Calu3 (cell line): ENCODE measurements around the gene TOB2. TPM values are rescaled to one million over a fixed set of nuclear protein-coding genes. Genes with fewer than 3 reads are reported as not detected.
A peak's percentile ranks its signal among the peaks of the same experiment; 100 is the strongest.
"Not testable (repeated sequence)": the region's sequence is repeated elsewhere in the genome, so short reads cannot be mapped to it uniquely, and the experiment has no call there.

Experiments
- BruUV-seq: library from RNA; stranded (reverse); fragments of 400-500 nt; replicated peaks from 2 replicates; lab custom pipeline; 2021; lab: Mats Ljungman, UMichigan
- CTCF ChIA-PET: fragments of 300-600 bp; sonication (Branson Sonifier 250); formaldehyde crosslinking; loops from one replicate; lab custom pipeline; 2022; ENCODE audit warnings: antibody characterized with exemption; lab: Charles Lee
- DNase-seq: peaks from one replicate; pipeline ENCODE4 v3.0.0; 2022
- H3K27ac Mint-ChIP-seq: one replicate; pipeline ENCODE4 v1.8.0; 2022; ENCODE audit warnings: mixed read lengths; ENCODE audit not compliant: unreplicated experiment
- H3K27me3 Mint-ChIP-seq: one replicate; pipeline ENCODE4 v1.8.0; 2022; ENCODE audit warnings: mixed read lengths; ENCODE audit not compliant: unreplicated experiment
- H3K36me3 Mint-ChIP-seq: one replicate; pipeline ENCODE4 v1.8.0; 2022; ENCODE audit warnings: mild to moderate bottlenecking, moderate library complexity, mixed read lengths; ENCODE audit not compliant: insufficient read depth, unreplicated experiment
- H3K4me1 Mint-ChIP-seq: one replicate; pipeline ENCODE4 v1.8.0; 2022; ENCODE audit warnings: mild to moderate bottlenecking, low read depth, mixed read lengths; ENCODE audit not compliant: unreplicated experiment
- H3K4me3 Mint-ChIP-seq: one replicate; pipeline ENCODE4 v1.8.0; 2022; ENCODE audit warnings: mild to moderate bottlenecking, low read depth, moderate library complexity, mixed read lengths; ENCODE audit not compliant: unreplicated experiment
- H3K9me3 Mint-ChIP-seq: one replicate; pipeline ENCODE4 v1.8.0; 2022; ENCODE audit warnings: low read depth, mixed read lengths; ENCODE audit not compliant: unreplicated experiment
- intact Hi-C: fragments of 100-400 bp; cut with micrococcal nuclease; formaldehyde crosslinking; loops from one replicate; pipeline ENCODE4 v1.10.0; 2022; ENCODE audit not compliant: unreplicated experiment
- total RNA-seq: library from RNA; stranded (reverse); gene quantifications from 2 replicates; pipeline ENCODE4 v1.2.3, GENCODE V29; 2022
- TF ChIP-seq, protein P1 (sequence below): fragments of 200-600 bp; IDR thresholded peaks from one replicate; pipeline ENCODE4 v1.8.0; 2022; ENCODE audit warnings: antibody characterized with exemption; ENCODE audit not compliant: unreplicated experiment

Gene TOB2
- total RNA-seq, 1 experiment from 2014 or later = 57.3 TPM

DNA sequence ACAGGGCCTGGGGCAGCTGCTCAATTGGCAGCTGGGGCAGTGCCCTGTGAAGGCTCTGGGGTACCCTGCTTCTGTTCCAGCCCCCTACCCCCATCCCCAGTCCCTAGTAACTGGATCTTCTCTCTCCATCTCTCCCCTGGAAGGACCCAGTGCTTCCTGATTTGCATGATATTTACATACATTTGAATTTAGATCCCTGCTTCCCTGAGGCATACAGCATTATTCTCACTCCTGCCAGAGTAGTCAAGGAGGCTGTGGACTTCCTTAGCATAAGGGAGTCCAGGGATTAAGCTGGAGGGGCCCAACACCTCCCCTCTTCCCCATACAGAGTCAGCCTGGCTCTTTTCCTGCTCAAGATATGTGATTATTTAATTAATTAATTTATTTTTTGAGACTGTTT, 40.2 kb downstream of the TOB2 start:
- TF ChIP-seq, protein P1, sequence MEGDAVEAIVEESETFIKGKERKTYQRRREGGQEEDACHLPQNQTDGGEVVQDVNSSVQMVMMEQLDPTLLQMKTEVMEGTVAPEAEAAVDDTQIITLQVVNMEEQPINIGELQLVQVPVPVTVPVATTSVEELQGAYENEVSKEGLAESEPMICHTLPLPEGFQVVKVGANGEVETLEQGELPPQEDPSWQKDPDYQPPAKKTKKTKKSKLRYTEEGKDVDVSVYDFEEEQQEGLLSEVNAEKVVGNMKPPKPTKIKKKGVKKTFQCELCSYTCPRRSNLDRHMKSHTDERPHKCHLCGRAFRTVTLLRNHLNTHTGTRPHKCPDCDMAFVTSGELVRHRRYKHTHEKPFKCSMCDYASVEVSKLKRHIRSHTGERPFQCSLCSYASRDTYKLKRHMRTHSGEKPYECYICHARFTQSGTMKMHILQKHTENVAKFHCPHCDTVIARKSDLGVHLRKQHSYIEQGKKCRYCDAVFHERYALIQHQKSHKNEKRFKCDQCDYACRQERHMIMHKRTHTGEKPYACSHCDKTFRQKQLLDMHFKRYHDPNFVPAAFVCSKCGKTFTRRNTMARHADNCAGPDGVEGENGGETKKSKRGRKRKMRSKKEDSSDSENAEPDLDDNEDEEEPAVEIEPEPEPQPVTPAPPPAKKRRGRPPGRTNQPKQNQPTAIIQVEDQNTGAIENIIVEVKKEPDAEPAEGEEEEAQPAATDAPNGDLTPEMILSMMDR = no peak
- no TSS peak for BruUV-seq
- intact Hi-C loops = no loop called here
- DNase-seq = no peak
- Mint-ChIP-seq H3K4me1 (peaks cover 21% of the 10 kb centered on the region), H3K4me3 (no peak overlapping the region), H3K27ac (no peak overlapping the region), H3K27me3 (no peaks in the 10 kb centered on the region), H3K36me3 (peaks cover 9% of the 10 kb centered on the region), H3K9me3 (no peaks in the 10 kb centered on the region)
- CTCF ChIA-PET = no interaction called here

DNA sequence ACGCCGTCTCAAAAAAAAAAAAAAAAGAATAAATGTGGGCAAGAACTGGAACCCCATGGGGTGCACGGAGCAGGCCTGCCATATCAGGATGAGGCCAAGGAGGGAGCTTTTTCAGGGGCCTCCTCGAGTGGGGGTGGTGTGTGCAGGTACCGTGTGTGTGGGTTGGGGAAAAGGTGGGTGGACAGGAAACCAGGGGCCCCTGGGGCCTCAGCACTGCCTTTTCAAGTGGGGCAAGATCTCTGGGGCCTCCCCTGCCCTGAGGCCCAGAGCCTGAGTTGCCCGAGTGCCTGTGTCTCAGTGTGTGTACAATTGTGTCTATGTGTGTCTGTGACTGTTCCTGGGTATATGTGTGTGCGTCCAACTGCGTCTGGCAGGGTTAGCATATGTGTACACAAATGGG, 41.0 kb downstream of the TOB2 start:
- Mint-ChIP-seq H3K9me3 (no peaks in the 10 kb centered on the region), H3K27ac (no peak overlapping the region), H3K27me3 (no peaks in the 10 kb centered on the region), H3K4me1 (peaks cover 21% of the 10 kb centered on the region), H3K4me3 (no peak overlapping the region), H3K36me3 (peaks cover 9% of the 10 kb centered on the region)
- BruUV-seq = no TSS peak
- CTCF ChIA-PET = interaction anchor here (0.9 to 4.5 kb wide), 2 partner anchors 12 to 112 kb away, joined by 3 to 34 read pairs; no protein-coding TSS in a partner anchor
- TF ChIP-seq, protein P1 = no peak
- DNase-seq = no peak
- intact Hi-C loops = no loop called here

DNA sequence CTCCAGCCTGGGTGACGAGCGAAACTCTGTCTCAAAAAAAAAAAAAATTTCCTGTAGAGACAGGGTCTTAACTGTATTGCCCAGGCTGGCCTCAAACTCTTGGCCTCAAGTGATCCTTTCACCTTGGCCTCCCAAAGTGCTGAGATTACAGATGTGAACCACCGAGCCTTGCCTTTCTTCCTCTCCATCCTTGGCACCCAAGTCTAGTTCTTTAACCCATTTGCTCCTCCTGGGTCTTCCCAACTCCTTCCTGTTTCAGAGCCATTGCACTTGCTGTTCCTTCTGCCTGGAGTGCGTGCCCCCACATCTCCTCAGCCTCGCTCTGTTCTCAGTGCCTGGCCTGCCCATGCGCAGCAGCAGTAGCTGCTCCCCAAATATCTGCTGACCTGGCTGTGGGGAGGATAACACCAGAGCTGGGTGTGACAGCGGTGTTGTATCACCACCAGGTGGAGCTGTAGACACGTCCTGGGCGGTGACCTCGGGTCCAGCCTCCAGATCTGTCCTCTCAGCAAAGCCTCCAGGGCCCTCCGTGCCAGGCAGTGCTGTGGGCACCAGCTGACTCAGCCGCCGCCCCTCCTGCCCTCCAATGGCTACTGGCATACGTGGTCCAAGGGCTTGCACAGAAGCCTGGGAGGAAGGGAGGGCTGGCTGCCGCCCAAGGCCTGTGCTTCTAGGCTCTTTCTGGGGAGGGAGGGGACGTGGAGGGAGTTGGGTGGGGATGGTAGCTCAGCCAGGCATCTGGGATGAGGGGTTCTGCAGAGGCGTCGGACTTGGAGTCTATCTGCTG, 42.9 kb downstream of the TOB2 start:
- TF ChIP-seq, protein P1 = peak; percentile 94
- Mint-ChIP-seq H3K27ac (no peak overlapping the region), H3K9me3 (no peaks in the 10 kb centered on the region), H3K27me3 (no peaks in the 10 kb centered on the region), H3K4me3 (peak overlapping the region; percentile 2), H3K4me1 (peaks cover 21% of the 10 kb centered on the region), H3K36me3 (peaks cover 9% of the 10 kb centered on the region)
- peak; percentile 95 for DNase-seq
- intact Hi-C loops = loop anchor here (1.0 kb wide), 1 partner anchor 114 kb away; no protein-coding TSS in a partner anchor
- CTCF ChIA-PET = interaction anchor here (0.6 to 4.5 kb wide), 15 partner anchors 9 to 193 kb away, joined by 3 to 34 read pairs (median 5); partner anchors contain the start of genes ACO2 and PHF5A
- no TSS peak for BruUV-seq

DNA sequence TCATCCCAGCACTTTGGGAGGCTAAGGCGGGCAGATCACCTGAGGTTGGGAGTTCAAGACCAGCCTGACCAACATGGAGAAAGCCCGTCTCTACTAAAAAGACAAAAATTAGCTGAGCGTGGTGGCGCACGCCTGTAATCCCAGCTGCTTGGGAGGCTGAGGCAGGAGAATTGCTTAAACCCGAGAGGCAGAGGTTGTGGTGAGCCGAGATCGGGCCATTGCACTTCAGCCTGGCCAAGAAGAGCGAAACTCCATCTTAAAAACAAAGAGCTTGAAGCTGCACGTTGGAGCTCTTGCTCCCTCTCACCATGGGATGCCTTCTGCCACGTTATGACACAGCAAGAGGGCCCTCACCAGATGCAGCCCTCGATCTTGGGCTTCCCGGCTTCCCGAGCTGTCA, 43.8 kb downstream of the TOB2 start:
- intact Hi-C loops = loop anchor here (1.0 kb wide), 1 partner anchor 114 kb away; no protein-coding TSS in a partner anchor
- CTCF ChIA-PET = interaction anchor here (0.8 to 4.5 kb wide), 5 partner anchors 22 to 133 kb away, joined by 3 to 34 read pairs (median 6); partner anchors contain the start of gene TEF
- H3K4me3 Mint-ChIP-seq = not testable (repeated sequence)

More for the DNA sequence above, 43.8 kb downstream of the TOB2 start:
- H3K4me1 Mint-ChIP-seq = peaks cover 21% of the 10 kb centered on the region
- not testable (repeated sequence) for H3K27me3 Mint-ChIP-seq, BruUV-seq, H3K9me3 Mint-ChIP-seq, DNase-seq, H3K36me3 Mint-ChIP-seq, H3K27ac Mint-ChIP-seq
